Measurements from ENCODE around the gene EIF4H. TPM values are rescaled to one million over a fixed set of nuclear protein-coding genes. Genes with fewer than 3 reads are reported as not detected.

EIF4H gene
- total and polyA plus RNA-seq, 2 of the 8 experiments (the other 6 are each of a cell fraction or from before 2014, with no cell fraction given): 323 to 382 TPM

- DNase-seq (ENCODE audit: low read depth in 1 of 2, low spot score in 2 of 2) (no peak), FAIRE-seq (no peak)
- Histone ChIP-seq H4K20me1 (replicated peaks in 1 of 2; ENCODE audit: control insufficient read depth in 1 of 2, insufficient read depth in 2 of 2, low read length in 2 of 2) (peaks cover under 1 to 8% of the 10 kb centered on the region in 2 experiments), H2BK15ac (ENCODE audit: low read length) (no peak overlapping the region), H3K18ac (ENCODE audit: extremely low read depth, low read length) (no peak overlapping the region), H3K14ac (ENCODE audit: insufficient read length) (no peak overlapping the region), H2BK20ac (ENCODE audit: low read length) (no peak overlapping the region), H3K9ac (replicated peaks in 1 of 4; ENCODE audit: extremely low read depth in 1 of 4, low read depth in 3 of 4, low read length in 3 of 4) (no peak overlapping the region), H3K27ac (ENCODE audit: low read depth, low read length) (no peak overlapping the region; the same call in 1 of the 2 replicates), H4K8ac (ENCODE audit: extremely low read depth, insufficient read depth, low read length) (peak overlapping the region; percentile 74; the same call in 1 of the 2 replicates), H3K79me1 (ENCODE audit: low read depth, low read length) (no peaks in the 10 kb centered on the region), H2BK5ac (ENCODE audit: low read depth, low read length) (no peak overlapping the region), H3K23me2 (ENCODE audit: low read depth, low read length) (no peaks in the 10 kb centered on the region), H3K9me3 (ENCODE audit: insufficient read depth in 2 of 2, low read depth in 1 of 2, low read length in 1 of 2) (no peaks in the 10 kb centered on the region), H3K4me3 (ENCODE audit: extremely low read depth in 1 of 4, insufficient read depth in 2 of 4, low read depth in 3 of 4, low read length in 4 of 4) (no peak overlapping the region), H2AK5ac (ENCODE audit: low read depth, low read length) (no peak overlapping the region), H3K4me1 (replicated peaks in 1 of 4; ENCODE audit: control insufficient read depth in 3 of 4, insufficient read depth in 4 of 4, low read length in 3 of 4) (peaks cover 0 to 2% (median 0%) of the 10 kb centered on the region in 4 experiments; a peak in 3 of 7 replicates), H3K36me3 (ENCODE audit: control insufficient read depth in 2 of 4, insufficient read depth in 4 of 4, low read length in 3 of 4) (peaks cover under 1 to 13% (median 3%) of the 10 kb centered on the region in 4 experiments; a peak in 6 of 8 replicates), H4K91ac (replicated peaks; ENCODE audit: insufficient read length, low read length) (no peak overlapping the region), H2BK120ac (replicated peaks; ENCODE audit: low read depth, low read length) (no peak overlapping the region), H2BK12ac (ENCODE audit: low read depth, low read length) (peak overlapping the region; percentile 9; the same call in 1 of the 2 replicates), H4K5ac (ENCODE audit: insufficient read length, low read depth, low read length) (no peak overlapping the region), H3K27me3 (replicated peaks in 1 of 4; ENCODE audit: control insufficient read depth in 3 of 4, extremely low read depth in 1 of 4, insufficient read depth in 3 of 4, low read length in 3 of 4) (no peaks in the 10 kb centered on the region), H3K4me2 (ENCODE audit: insufficient read depth in 1 of 2, low read depth in 2 of 2, low read length in 2 of 2) (no peak overlapping the region), H3K56ac (replicated peaks; ENCODE audit: insufficient read length, low read depth, low read length) (no peak overlapping the region), H3K4ac (replicated peaks; ENCODE audit: insufficient read length, low read depth, low read length) (no peak overlapping the region), H3K23ac (ENCODE audit: insufficient read length) (no peak overlapping the region), H3K79me2 (ENCODE audit: control insufficient read depth in 1 of 2, insufficient read depth in 2 of 2, low read length in 2 of 2) (no peaks in the 10 kb centered on the region), H2AFZ (ENCODE audit: low read length) (no peak overlapping the region)
- WGBS, 2 experiments (ENCODE audit: extremely low coverage in 1 of 2, insufficient coverage in 1 of 2, insufficient read length in 1 of 2, insufficient replicate concordance in 2 of 2, low coverage in 1 of 2, low lambda C conversion rate in 2 of 2, missing lambda C conversion rate in 1 of 2): 89% methylated on average over 17 of the region's 18 CpGs; no CpG with 5 or more reads in 1 of the 2 experiments
- ChIA-PET POLR2A (ENCODE audit: partially characterized antibody) (interaction anchor here (0.6 to 2.5 kb wide), 4 partner anchors 12 to 426 kb away, joined by 3 to 12 read pairs (median 6); partner anchors contain the start of gene LAT2), CTCF (ENCODE audit: partially characterized antibody) (interaction anchor here (0.6 to 8.3 kb wide), 6 partner anchors 17 to 426 kb away, joined by 3 to 71 read pairs (median 6); no protein-coding TSS in a partner anchor)
- TF ChIP-seq SP1 (IDR thresholded peaks at IDR 0.05; ENCODE audit: low read depth, low read length) (no peak), CBX5 (IDR thresholded peaks at IDR 0.05; ENCODE audit: low read depth, low read length) (no peak), TEAD4 (IDR thresholded peaks at IDR 0.05; ENCODE audit: low read depth, low read length) (no peak), KDM1A (IDR thresholded peaks at IDR 0.05; ENCODE audit: borderline replicate concordance, low read length) (no peak), TAF1 (IDR thresholded peaks at IDR 0.05; ENCODE audit: low read depth, low read length) (no peak), ATF2 (IDR thresholded peaks at IDR 0.05; ENCODE audit: low read length) (no peak), SIX5 (IDR thresholded peaks at IDR 0.05; ENCODE audit: low read depth, low read length) (no peak), SRF (IDR thresholded peaks at IDR 0.05; ENCODE audit: low read depth, low read length) (no peak), JUND (IDR thresholded peaks at IDR 0.05; ENCODE audit: low read length) (no peak), EGR1 (IDR thresholded peaks at IDR 0.05; ENCODE audit: borderline replicate concordance, low read depth, low read length) (no peak)
These were observed 49.8 kb downstream of the EIF4H start for GRCh38 chr7:74223711-74224510.

Data from H1 (cell line).